H1 (cell line): ENCODE measurements around the gene SIX4. TPM values are rescaled to one million over a fixed set of nuclear protein-coding genes. Genes with fewer than 3 reads are reported as not detected.

Experiments
- CTCF ChIA-PET: fragments of 300-600 bp; sonication (Branson Sonifier 250); formaldehyde crosslinking; loops from one replicate; lab custom pipeline; 2021; ENCODE audit not compliant: partially characterized antibody; lab: Charles Lee
- POLR2A ChIA-PET: fragments of 300-600 bp; sonication (Branson Sonifier 250); formaldehyde crosslinking; loops from one replicate; lab custom pipeline; 2021; ENCODE audit warnings: inconsistent platforms; ENCODE audit not compliant: partially characterized antibody; lab: Charles Lee
- DNase-seq, 2 experiments: peaks; one replicate each; pipeline versions ENCODE4 v3.0.0 to v3.0.0-alpha.2; 2010 to 2022; ENCODE audit warnings: low spot score in 2 of 2, low read depth in 1 of 2, mixed read lengths in 1 of 2
- FAIRE-seq: peaks from 2 replicates; lab custom pipeline; 2011; peaks lifted over from hg19 to GRCh38; lab: Jason Lieb, UNC
- H2AFZ ChIP-seq: 2 replicates; pipeline ENCODE4 v1.8.1; 2012; ENCODE audit warnings: low read length, inconsistent platforms
- H2AK5ac ChIP-seq: 2 replicates; pipeline ENCODE4 v1.6.1; 2013; ENCODE audit warnings: low read depth, low read length
- H2BK120ac ChIP-seq: replicated peaks from 2 replicates; pipeline ENCODE3; 2013; ENCODE audit warnings: low read depth, low read length, inconsistent platforms
- H2BK12ac ChIP-seq: 2 replicates; pipeline ENCODE4 v1.6.1; 2013; ENCODE audit warnings: low read depth, low read length
- H2BK15ac ChIP-seq: 2 replicates; pipeline ENCODE4 v1.6.1; 2013; ENCODE audit warnings: low read length
- H2BK20ac ChIP-seq: 2 replicates; pipeline ENCODE4 v1.6.1; 2013; ENCODE audit warnings: low read length
- H2BK5ac ChIP-seq: 2 replicates; pipeline ENCODE4 v1.6.1; 2013; ENCODE audit warnings: low read depth, low read length
- H3K14ac ChIP-seq: 2 replicates; pipeline ENCODE4 v1.6.1; 2013; ENCODE audit warnings: inconsistent platforms; ENCODE audit not compliant: insufficient read length
- H3K18ac ChIP-seq: 2 replicates; pipeline ENCODE4 v1.6.1; 2013; ENCODE audit warnings: low read length; ENCODE audit errors: extremely low read depth
- H3K23ac ChIP-seq: 2 replicates; pipeline ENCODE4 v1.6.1; 2013; ENCODE audit warnings: inconsistent platforms; ENCODE audit not compliant: insufficient read length
- H3K23me2 ChIP-seq: 2 replicates; pipeline ENCODE4 v1.6.1; 2013; ENCODE audit warnings: low read depth, low read length
- H3K27ac ChIP-seq: 2 replicates; pipeline ENCODE4 v1.6.1; 2011; ENCODE audit warnings: low read depth, low read length, inconsistent platforms
- H3K27me3 ChIP-seq, 4 experiments: replicated peaks in 1 of 4; 1 replicate in 1 of 4; 2 replicates in 3 of 4; pipeline versions ENCODE4 v1.6.1 to v1.8.1; 2011 to 2013; ENCODE audit warnings: low read length in 3 of 4, mild to moderate bottlenecking in 3 of 4, inconsistent platforms in 2 of 4, mixed read lengths in 2 of 4, moderate library complexity in 1 of 4; ENCODE audit not compliant: control insufficient read depth in 3 of 4, insufficient read depth in 3 of 4; ENCODE audit errors: extremely low read depth in 1 of 4
- H3K36me3 ChIP-seq, 4 experiments: 2 replicates each; pipeline versions ENCODE4 v1.6.1 to v1.8.1; 2011 to 2013; ENCODE audit warnings: mild to moderate bottlenecking in 4 of 4, low read length in 3 of 4, moderate library complexity in 2 of 4, control low read depth in 1 of 4, inconsistent platforms in 1 of 4; ENCODE audit not compliant: insufficient read depth in 4 of 4, control insufficient read depth in 2 of 4
- H3K4ac ChIP-seq: replicated peaks from 2 replicates; pipeline ENCODE3; 2013; ENCODE audit warnings: low read length, low read depth, mixed read lengths, inconsistent platforms; ENCODE audit not compliant: insufficient read length
- H3K4me1 ChIP-seq, 4 experiments: replicated peaks in 1 of 4; 1 replicate in 1 of 4; 2 replicates in 3 of 4; pipeline versions ENCODE4 v1.6.1 to v1.8.1; 2011 to 2013; ENCODE audit warnings: low read length in 3 of 4, inconsistent platforms in 2 of 4, mixed read lengths in 1 of 4; ENCODE audit not compliant: insufficient read depth in 4 of 4, control insufficient read depth in 3 of 4
- H3K4me2 ChIP-seq, 2 experiments: 2 replicates each; pipeline versions ENCODE4 v1.6.1 to v1.8.1; 2011 to 2013; ENCODE audit warnings: low read depth in 2 of 2, low read length in 2 of 2, control low read depth in 1 of 2, inconsistent platforms in 1 of 2, mild to moderate bottlenecking in 1 of 2; ENCODE audit not compliant: insufficient read depth in 1 of 2
- H3K4me3 ChIP-seq, 4 experiments: fragments of 200-600, 300-600 bp in 1 of 4; sonication (generic), shearing (Covaris generic), sonication (Bioruptor Twin) in 1 of 4; 2 replicates each; pipeline versions ENCODE4 v1.5.1 to v1.8.1; 2011 to 2016; ENCODE audit warnings: low read length in 4 of 4, low read depth in 3 of 4, control low read depth in 2 of 4, inconsistent platforms in 2 of 4, mild to moderate bottlenecking in 2 of 4, mixed read lengths in 1 of 4, moderate library complexity in 1 of 4; ENCODE audit not compliant: insufficient read depth in 2 of 4; ENCODE audit errors: extremely low read depth in 1 of 4
- H3K56ac ChIP-seq: replicated peaks from 2 replicates; pipeline ENCODE3; 2013; ENCODE audit warnings: low read depth, mild to moderate bottlenecking, mixed read lengths, low read length, inconsistent platforms; ENCODE audit not compliant: insufficient read length
- H3K79me1 ChIP-seq: 2 replicates; pipeline ENCODE4 v1.6.1; 2013; ENCODE audit warnings: low read depth, low read length, control low read depth
- H3K79me2 ChIP-seq, 2 experiments: 2 replicates each; pipeline versions ENCODE4 v1.6.1 to v1.8.1; 2012 to 2013; ENCODE audit warnings: low read length in 2 of 2, mild to moderate bottlenecking in 2 of 2, inconsistent platforms in 1 of 2; ENCODE audit not compliant: insufficient read depth in 2 of 2, control insufficient read depth in 1 of 2
- H3K9ac ChIP-seq, 4 experiments: replicated peaks in 1 of 4; 1 replicate in 1 of 4; 2 replicates in 3 of 4; pipeline versions ENCODE4 v1.6.1 to v1.8.1; 2011 to 2013; ENCODE audit warnings: low read depth in 3 of 4, low read length in 3 of 4, control low read depth in 2 of 4, mild to moderate bottlenecking in 2 of 4, moderate library complexity in 2 of 4, inconsistent platforms in 1 of 4; ENCODE audit errors: extremely low read depth in 1 of 4
- H3K9me3 ChIP-seq, 2 experiments: 2 replicates each; pipeline versions ENCODE4 v1.6.1 to v1.8.1; 2012 to 2013; ENCODE audit warnings: mild to moderate bottlenecking in 2 of 2, moderate library complexity in 2 of 2, control low read depth in 1 of 2, inconsistent platforms in 1 of 2, low read depth in 1 of 2, low read length in 1 of 2, mixed read lengths in 1 of 2; ENCODE audit not compliant: insufficient read depth in 2 of 2
- H4K20me1 ChIP-seq, 2 experiments: replicated peaks in 1 of 2; 2 replicates each; pipeline versions ENCODE3 to v1.8.1; 2011 to 2013; ENCODE audit warnings: inconsistent platforms in 2 of 2, low read length in 2 of 2, mild to moderate bottlenecking in 1 of 2; ENCODE audit not compliant: insufficient read depth in 2 of 2, control insufficient read depth in 1 of 2
- H4K5ac ChIP-seq: 2 replicates; pipeline ENCODE4 v1.6.1; 2013; ENCODE audit warnings: low read length, low read depth, mixed read lengths, inconsistent platforms; ENCODE audit not compliant: insufficient read length
- H4K8ac ChIP-seq: 2 replicates; pipeline ENCODE4 v1.8.0; 2013; ENCODE audit warnings: mild to moderate bottlenecking, moderate library complexity, low read length, inconsistent platforms; ENCODE audit not compliant: insufficient read depth; ENCODE audit errors: extremely low read depth
- H4K91ac ChIP-seq: replicated peaks from 2 replicates; pipeline ENCODE3; 2013; ENCODE audit warnings: low read length, mixed read lengths, inconsistent platforms; ENCODE audit not compliant: insufficient read length
- ASH2L ChIP-seq: fragments of 200-600, 300-600 bp; sonication (generic); IDR thresholded peaks from one replicate; pipeline ENCODE4 v1.7.1; 2017; ENCODE audit warnings: low read length
- EP300 ChIP-seq, 2 experiments: IDR thresholded peaks; 1 replicate in 1 of 2; 2 replicates in 1 of 2; pipeline ENCODE4 v1.6.1; 2011 to 2012; ENCODE audit warnings: low read depth in 2 of 2, low read length in 2 of 2, mild to moderate bottlenecking in 2 of 2, borderline replicate concordance in 1 of 2, inconsistent platforms in 1 of 2, moderate library complexity in 1 of 2
- JUND ChIP-seq: IDR thresholded peaks from 2 replicates; pipeline ENCODE4 v1.6.1; 2011; ENCODE audit warnings: mild to moderate bottlenecking, improper control_type of control experiment, low read length
- KDM4A ChIP-seq: IDR thresholded peaks from one replicate; pipeline ENCODE4 v1.7.1; 2012; ENCODE audit warnings: low read depth, mild to moderate bottlenecking, moderate library complexity, low read length, inconsistent platforms; ENCODE audit not compliant: severe bottlenecking
- KDM5A ChIP-seq: fragments of 200-600 bp; IDR thresholded peaks from 2 replicates; pipeline ENCODE4 v1.7.1; 2012; ENCODE audit warnings: mild to moderate bottlenecking, low read length, inconsistent platforms, mixed read lengths
- SP1 ChIP-seq: IDR thresholded peaks from 2 replicates; pipeline ENCODE4 v1.6.1; 2011; ENCODE audit warnings: low read depth, low read length
- USF2 ChIP-seq: IDR thresholded peaks from 2 replicates; pipeline ENCODE4 v1.6.1; 2011; ENCODE audit warnings: low read length, improper control_type of control experiment
- polyA plus RNA-seq, 7 experiments: library from polyadenylated mRNA; depleted of rRNA in 3 of 7; stranded (reverse) in 5 of 7; unstranded in 2 of 7; fragments of >200 nt in 5 of 7; fragments of 200-250 nt in 2 of 7; gene quantifications; 1 replicate in 5 of 7; 2 replicates in 1 of 7; 4 replicates in 1 of 7; pipeline versions ENCODE4 v1.2.1 to v1.2.3, GENCODE V29; 2011 to 2013; ENCODE audit warnings: missing spikeins in 2 of 7, mixed read lengths in 2 of 7
- total RNA-seq: library from RNA; stranded (reverse); fragmentation: NEBNext Ultra II Directional; extraction: Animal tissue kit (Norgen Biotek cat#: 25700); gene quantifications from 2 replicates; pipeline ENCODE4 v1.2.1, GENCODE V29; 2021
- TF ChIP-seq, protein P1 (sequence below): IDR thresholded peaks from 2 replicates; pipeline ENCODE4 v1.6.1; 2012; ENCODE audit warnings: inconsistent platforms

The SIX4 gene
- total and polyA plus RNA-seq, 2 of the 8 experiments (the other 6 are each of a cell fraction or from before 2014, with no cell fraction given) = 9.0 to 38.9 TPM

GRCh38 chr14:60677701-60678100 lies 46.5 kb downstream of the SIX4 start:
- H3K14ac ChIP-seq = no peak overlapping the region
- CTCF ChIA-PET = no interaction called here
- H3K9me3 ChIP-seq = no peaks in the 10 kb centered on the region
- TF ChIP-seq EP300 (IDR thresholded peaks at IDR 0.05; ENCODE audit: borderline replicate concordance in 1 of 2, low read depth in 2 of 2, low read length in 2 of 2) (no peak), KDM4A (no peak), KDM5A (no peak), JUND (no peak), SP1 (no peak), ASH2L (no peak), USF2 (no peak)
- TF ChIP-seq, protein P1, sequence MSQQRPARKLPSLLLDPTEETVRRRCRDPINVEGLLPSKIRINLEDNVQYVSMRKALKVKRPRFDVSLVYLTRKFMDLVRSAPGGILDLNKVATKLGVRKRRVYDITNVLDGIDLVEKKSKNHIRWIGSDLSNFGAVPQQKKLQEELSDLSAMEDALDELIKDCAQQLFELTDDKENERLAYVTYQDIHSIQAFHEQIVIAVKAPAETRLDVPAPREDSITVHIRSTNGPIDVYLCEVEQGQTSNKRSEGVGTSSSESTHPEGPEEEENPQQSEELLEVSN = no peak

More at GRCh38 chr14:60677701-60678100, 46.5 kb downstream of the SIX4 start:
- H3K56ac ChIP-seq = no peak overlapping the region
- no peak overlapping the region for H3K4me2 ChIP-seq
- H2AK5ac ChIP-seq = no peak overlapping the region
- no peaks in the 10 kb centered on the region for H3K27me3 ChIP-seq
- no peak overlapping the region for H3K23ac ChIP-seq
- H4K20me1 ChIP-seq = no peaks in the 10 kb centered on the region
- no peaks in the 10 kb centered on the region for H3K23me2 ChIP-seq
- H3K36me3 ChIP-seq = no peaks in the 10 kb centered on the region
- H4K91ac ChIP-seq = no peak overlapping the region
- H4K8ac ChIP-seq = no peak overlapping the region
- POLR2A ChIA-PET = no interaction called here
- H3K79me1 ChIP-seq = no peaks in the 10 kb centered on the region
- peaks cover 2 to 9% (median 6%) of the 10 kb centered on the region in 4 experiments; a peak in 5 of 7 replicates for H3K4me1 ChIP-seq
- H2BK120ac ChIP-seq = no peak overlapping the region
- H2BK5ac ChIP-seq = no peak overlapping the region
- no peak overlapping the region for H3K18ac ChIP-seq
- H2BK15ac ChIP-seq = no peak overlapping the region
- FAIRE-seq = no peak
- no peak overlapping the region for H3K9ac ChIP-seq
- no peak overlapping the region for H3K4ac ChIP-seq
- H2BK12ac ChIP-seq = no peak overlapping the region
- H3K27ac ChIP-seq = no peak overlapping the region
- no peak overlapping the region for H4K5ac ChIP-seq
- no peak overlapping the region for H2AFZ ChIP-seq
- H3K4me3 ChIP-seq = no peak overlapping the region
- no peak for DNase-seq
- H3K79me2 ChIP-seq = no peaks in the 10 kb centered on the region
- no peak overlapping the region for H2BK20ac ChIP-seq
